SK-N-SH (cell line): ENCODE measurements around the gene UNC50. TPM values are rescaled to one million over a fixed set of nuclear protein-coding genes. Genes with fewer than 3 reads are reported as not detected.

Experiments
- CTCF ChIA-PET: fragments of 300-600, 350-600 bp; formaldehyde crosslinking; extraction: SDS; loops from one replicate; lab custom pipeline; 2021; lab: Yijun Ruan, JAX
- POLR2A ChIA-PET: fragments of 350-600 bp; sonication (Branson Sonifier 250); formaldehyde crosslinking; extraction: SDS; loops from one replicate; lab custom pipeline; 2020; ENCODE audit warnings: antibody characterized with exemption, inconsistent platforms; lab: Yijun Ruan, JAX
- DNase-seq: peaks from one replicate; pipeline ENCODE4 v3.0.0; 2012
- H2AFZ ChIP-seq: fragments of 200-600 bp; sonication (generic); 2 replicates; pipeline ENCODE4 v1.8.1; 2016; ENCODE audit warnings: antibody characterized with exemption, mild to moderate bottlenecking, low read depth
- H3F3A ChIP-seq: fragments of 200-600 bp; sonication (generic); replicated peaks from 2 replicates; pipeline ENCODE3; 2016; ENCODE audit warnings: antibody characterized with exemption, mild to moderate bottlenecking; ENCODE audit not compliant: insufficient read depth
- H3K27ac ChIP-seq, 2 experiments: fragments of 200-500 bp in 1 of 2; fragments of 200-600 bp in 1 of 2; sonication (Bioruptor generic) in 1 of 2; sonication (generic), shearing (Covaris generic) in 1 of 2; 2 replicates each; pipeline versions ENCODE4 v1.5.1 to v1.6.1; 2014 to 2016; ENCODE audit warnings: low read depth in 2 of 2, inconsistent platforms in 1 of 2, low read length in 1 of 2, mild to moderate bottlenecking in 1 of 2, mixed read lengths in 1 of 2
- H3K27me3 ChIP-seq: fragments of 200-600 bp; sonication (generic), shearing (Covaris generic); 2 replicates; pipeline ENCODE4 v1.6.1; 2016; ENCODE audit warnings: mixed run types; ENCODE audit not compliant: insufficient read depth
- H3K36me3 ChIP-seq, 2 experiments: fragments of 200-500 bp in 1 of 2; fragments of 200-600 bp in 1 of 2; sonication (Bioruptor generic) in 1 of 2; sonication (generic) in 1 of 2; replicated peaks in 1 of 2; 2 replicates each; pipeline versions ENCODE3 to v1.5.1; 2014 to 2016; ENCODE audit warnings: low read length in 1 of 2, mild to moderate bottlenecking in 1 of 2; ENCODE audit not compliant: insufficient read depth in 2 of 2, control insufficient read depth in 1 of 2
- H3K4me1 ChIP-seq, 2 experiments: fragments of 200-500 bp in 1 of 2; fragments of 200-600 bp in 1 of 2; sonication (Bioruptor generic) in 1 of 2; sonication (generic), shearing (Covaris generic) in 1 of 2; 2 replicates each; pipeline versions ENCODE4 v1.5.1 to v1.6.1; 2014 to 2016; ENCODE audit warnings: low read depth in 1 of 2, low read length in 1 of 2, mixed run types in 1 of 2; ENCODE audit not compliant: insufficient read depth in 2 of 2, control insufficient read depth in 1 of 2
- H3K4me2 ChIP-seq: fragments of 200-600 bp; sonication (generic), shearing (Covaris generic); 2 replicates; pipeline ENCODE4 v1.6.1; 2017; ENCODE audit warnings: mixed run types
- H3K4me3 ChIP-seq, 2 experiments: fragments of 200-500 bp in 1 of 2; fragments of 200-600 bp in 1 of 2; sonication (Bioruptor generic) in 1 of 2; sonication (generic), shearing (Covaris generic) in 1 of 2; 2 replicates each; pipeline versions ENCODE4 v1.5.1 to v1.8.1; 2014 to 2016; ENCODE audit warnings: low read depth in 2 of 2, inconsistent platforms in 1 of 2, low read length in 1 of 2, mild to moderate bottlenecking in 1 of 2, mixed read lengths in 1 of 2, moderate library complexity in 1 of 2
- H3K79me2 ChIP-seq: fragments of 200-600 bp; sonication (generic); 2 replicates; pipeline ENCODE4 v1.8.1; 2017; ENCODE audit warnings: mild to moderate bottlenecking; ENCODE audit not compliant: insufficient read depth
- H3K9ac ChIP-seq: fragments of 200-600 bp; sonication (generic); 2 replicates; pipeline ENCODE4 v1.6.1; 2017; ENCODE audit warnings: mixed run types
- H3K9me2 ChIP-seq: fragments of 200-600 bp; sonication (generic); 2 replicates; pipeline ENCODE4 v1.6.1; 2017; ENCODE audit warnings: mixed run types
- H3K9me3 ChIP-seq: fragments of 200-600 bp; sonication (generic); 2 replicates; pipeline ENCODE4 v1.6.1; 2017; ENCODE audit warnings: mixed run types, mild to moderate bottlenecking, moderate library complexity
- H4K20me1 ChIP-seq: fragments of 200-600 bp; sonication (generic); 2 replicates; pipeline ENCODE4 v1.6.1; 2017; ENCODE audit warnings: mild to moderate bottlenecking, mixed run types; ENCODE audit not compliant: insufficient read depth
- CHD2 ChIP-seq: fragments of 150-350 bp; IDR thresholded peaks from 2 replicates; pipeline ENCODE4 v1.6.1; 2018; ENCODE audit warnings: low read length; ENCODE audit not compliant: partially characterized antibody
- ELF1 ChIP-seq: IDR thresholded peaks from 2 replicates; pipeline ENCODE4 v1.4.0; 2012
- FOSL2 ChIP-seq: IDR thresholded peaks from 2 replicates; pipeline ENCODE4 v1.4.0; 2012; ENCODE audit warnings: low read depth, mild to moderate bottlenecking, moderate library complexity, borderline replicate concordance
- FOXM1 ChIP-seq: IDR thresholded peaks from 2 replicates; pipeline ENCODE4 v1.4.0; 2012; ENCODE audit warnings: low read depth, mild to moderate bottlenecking
- GABPA ChIP-seq: IDR thresholded peaks from 2 replicates; pipeline ENCODE4 v1.4.0; 2012; ENCODE audit warnings: low read depth, mild to moderate bottlenecking
- GATA2 ChIP-seq: sonication (generic); formaldehyde crosslinking; IDR thresholded peaks from 2 replicates; pipeline ENCODE4 v1.5.0; 2020; ENCODE audit warnings: mild to moderate bottlenecking, missing genetic modification reagents
- IRF3 ChIP-seq: fragments of 150-350 bp; IDR thresholded peaks from 2 replicates; pipeline ENCODE4 v1.6.1; 2016; ENCODE audit warnings: mild to moderate bottlenecking, low read depth, low read length
- MEF2A ChIP-seq: IDR thresholded peaks from 2 replicates; pipeline ENCODE4 v1.4.0; 2012; ENCODE audit warnings: low read depth, borderline replicate concordance
- MXI1 ChIP-seq: IDR thresholded peaks from 2 replicates; pipeline ENCODE4 v1.6.1; 2012; ENCODE audit warnings: mild to moderate bottlenecking, low read depth, low read length, improper control_type of control experiment
- NRF1 ChIP-seq: IDR thresholded peaks from 2 replicates; pipeline ENCODE4 v1.6.1; 2012; ENCODE audit warnings: low read depth, mild to moderate bottlenecking, low read length
- POLR2AphosphoS5 ChIP-seq: IDR thresholded peaks from 2 replicates; pipeline ENCODE4 v1.6.1; 2012; ENCODE audit warnings: low read depth, low read length
- RCOR1 ChIP-seq: fragments of 150-350 bp; IDR thresholded peaks from 2 replicates; pipeline ENCODE4 v1.6.1; 2017; ENCODE audit warnings: antibody characterized with exemption, low read length
- RFX5 ChIP-seq: IDR thresholded peaks from 2 replicates; pipeline ENCODE4 v1.6.1; 2012; ENCODE audit warnings: mild to moderate bottlenecking, improper control_type of control experiment, low read length
- RXRA ChIP-seq: IDR thresholded peaks from 2 replicates; pipeline ENCODE4 v1.4.0; 2012; ENCODE audit warnings: low read depth, mild to moderate bottlenecking, borderline replicate concordance
- TCF12 ChIP-seq: IDR thresholded peaks from 2 replicates; pipeline ENCODE4 v1.4.0; 2012
- TEAD4 ChIP-seq: IDR thresholded peaks from 2 replicates; pipeline ENCODE4 v1.4.0; 2012; ENCODE audit warnings: mild to moderate bottlenecking, borderline replicate concordance; ENCODE audit not compliant: insufficient read depth
- YY1 ChIP-seq: IDR thresholded peaks from 2 replicates; pipeline ENCODE4 v1.4.0; 2012; ENCODE audit warnings: low read depth, mild to moderate bottlenecking
- WGBS: methylation state at CpG from one replicate; pipeline ENCODE4 v1.1.6; 2017; ENCODE audit warnings: low lambda C conversion rate; 5-methylcytosine and 5-hydroxymethylcytosine counted together
- polyA plus RNA-seq, 3 experiments: library from polyadenylated mRNA; depleted of rRNA; stranded (reverse); fragments of >200 nt; gene quantifications; 2 replicates each; pipeline ENCODE4 v1.2.3, GENCODE V29; 2012
- TF ChIP-seq, protein P1 (sequence below): fragments of 200-600 bp; sonication (generic); IDR thresholded peaks from 2 replicates; pipeline ENCODE4 v1.6.1; 2017; ENCODE audit warnings: antibody characterized with exemption, mild to moderate bottlenecking, moderate library complexity
- TF ChIP-seq, protein P2 (sequence below): IDR thresholded peaks from 2 replicates; pipeline ENCODE4; 2012
- TF ChIP-seq, protein P3 (sequence below): IDR thresholded peaks from 2 replicates; pipeline ENCODE4 v1.6.1; 2012; ENCODE audit warnings: mild to moderate bottlenecking, low read depth, low read length, moderate library complexity
- TF ChIP-seq, protein P4 (sequence below): IDR thresholded peaks from 2 replicates; pipeline ENCODE4 v1.4.0; 2012; ENCODE audit warnings: low read depth

The UNC50 gene
- polyA plus RNA-seq, 1 of the 3 experiments (the other 2 are of a cell fraction), result 46.9 TPM

DNA sequence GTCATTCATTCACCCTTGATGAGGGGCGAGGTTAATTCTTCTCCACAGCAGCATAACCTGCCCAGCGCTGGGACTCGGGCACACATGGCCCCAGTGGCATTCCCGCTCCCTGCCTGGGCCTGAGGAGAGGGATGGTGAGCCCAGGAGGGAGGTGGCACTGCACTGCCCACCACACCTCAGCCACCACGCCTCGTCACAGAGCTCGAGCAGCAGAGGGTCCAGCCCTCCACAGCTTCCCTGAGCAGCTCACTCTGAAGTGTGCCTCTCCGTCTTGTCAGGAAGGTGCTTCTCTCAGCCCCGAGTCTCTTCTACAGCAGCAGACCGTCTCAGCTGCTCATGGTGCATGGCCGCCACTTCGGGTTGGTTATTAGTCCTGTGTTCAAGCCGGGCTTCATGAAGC lies 35.0 kb upstream of the UNC50 start:
- H3K27ac ChIP-seq, result no peak overlapping the region
- TF ChIP-seq MEF2A, result no peak
- TF ChIP-seq, protein P1, sequence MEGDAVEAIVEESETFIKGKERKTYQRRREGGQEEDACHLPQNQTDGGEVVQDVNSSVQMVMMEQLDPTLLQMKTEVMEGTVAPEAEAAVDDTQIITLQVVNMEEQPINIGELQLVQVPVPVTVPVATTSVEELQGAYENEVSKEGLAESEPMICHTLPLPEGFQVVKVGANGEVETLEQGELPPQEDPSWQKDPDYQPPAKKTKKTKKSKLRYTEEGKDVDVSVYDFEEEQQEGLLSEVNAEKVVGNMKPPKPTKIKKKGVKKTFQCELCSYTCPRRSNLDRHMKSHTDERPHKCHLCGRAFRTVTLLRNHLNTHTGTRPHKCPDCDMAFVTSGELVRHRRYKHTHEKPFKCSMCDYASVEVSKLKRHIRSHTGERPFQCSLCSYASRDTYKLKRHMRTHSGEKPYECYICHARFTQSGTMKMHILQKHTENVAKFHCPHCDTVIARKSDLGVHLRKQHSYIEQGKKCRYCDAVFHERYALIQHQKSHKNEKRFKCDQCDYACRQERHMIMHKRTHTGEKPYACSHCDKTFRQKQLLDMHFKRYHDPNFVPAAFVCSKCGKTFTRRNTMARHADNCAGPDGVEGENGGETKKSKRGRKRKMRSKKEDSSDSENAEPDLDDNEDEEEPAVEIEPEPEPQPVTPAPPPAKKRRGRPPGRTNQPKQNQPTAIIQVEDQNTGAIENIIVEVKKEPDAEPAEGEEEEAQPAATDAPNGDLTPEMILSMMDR, result no peak
- H4K20me1 ChIP-seq, result no peaks in the 10 kb centered on the region
- H3K27me3 ChIP-seq, result no peaks in the 10 kb centered on the region
- H3K4me3 ChIP-seq, result no peak overlapping the region
- peaks cover 0 to 2% of the 10 kb centered on the region in 2 experiments; a peak in 1 of 4 replicates for H3K4me1 ChIP-seq
- no peak for DNase-seq
- H3K79me2 ChIP-seq, result no peaks in the 10 kb centered on the region
- WGBS, result 96% methylated on average over 8 of the region's 13 CpGs
- no peaks in the 10 kb centered on the region for H3K9me2 ChIP-seq
- CTCF ChIA-PET, result interaction anchor here (0.7 kb wide), 1 partner anchor 14 kb away, joined by 3 read pairs; no protein-coding TSS in a partner anchor
- H3F3A ChIP-seq, result no peaks in the 10 kb centered on the region
- H3K36me3 ChIP-seq, result peaks cover 0 to 33% of the 10 kb centered on the region in 2 experiments
- H2AFZ ChIP-seq, result no peak overlapping the region
- H3K4me2 ChIP-seq, result no peak overlapping the region
- H3K9ac ChIP-seq, result no peak overlapping the region
- POLR2A ChIA-PET, result no interaction called here
- H3K9me3 ChIP-seq, result no peaks in the 10 kb centered on the region

GRCh38 chr2:98576666-98577312 lies 31.6 kb upstream of the UNC50 start:
- Histone ChIP-seq H2AFZ (no peak overlapping the region), H3K9me3 (no peaks in the 10 kb centered on the region), H3K36me3 (peaks cover 0 to 30% of the 10 kb centered on the region in 2 experiments), H3K27me3 (no peaks in the 10 kb centered on the region), H3K4me2 (no peak overlapping the region), H4K20me1 (no peaks in the 10 kb centered on the region), H3K4me1 (peaks cover 0 to 2% of the 10 kb centered on the region in 2 experiments; a peak in 1 of 4 replicates), H3K9me2 (no peaks in the 10 kb centered on the region), H3F3A (peaks cover 3% of the 10 kb centered on the region), H3K4me3 (no peak overlapping the region), H3K79me2 (no peaks in the 10 kb centered on the region), H3K9ac (no peak overlapping the region), H3K27ac (no peak overlapping the region; a peak in 1 of 4 replicates)
- no peak for DNase-seq
- 87% methylated on average over 12 of the region's 22 CpGs for WGBS
- ChIA-PET POLR2A (no interaction called here), CTCF (interaction anchor here (0.6 to 2.2 kb wide), 7 partner anchors 8 to 165 kb away, joined by 3 to 9 read pairs (median 4); partner anchors contain the start of genes COA5 and UNC50)
- TF ChIP-seq RFX5 (no peak), POLR2AphosphoS5 (no peak), ELF1 (no peak), GATA2 (no peak), MXI1 (no peak), RXRA (no peak), RCOR1 (no peak), CHD2 (no peak), TCF12 (no peak), IRF3 (no peak), FOSL2 (no peak), NRF1 (no peak), TEAD4 (no peak), FOXM1 (no peak), YY1 (no peak), GABPA (no peak)
- TF ChIP-seq, protein P2, sequence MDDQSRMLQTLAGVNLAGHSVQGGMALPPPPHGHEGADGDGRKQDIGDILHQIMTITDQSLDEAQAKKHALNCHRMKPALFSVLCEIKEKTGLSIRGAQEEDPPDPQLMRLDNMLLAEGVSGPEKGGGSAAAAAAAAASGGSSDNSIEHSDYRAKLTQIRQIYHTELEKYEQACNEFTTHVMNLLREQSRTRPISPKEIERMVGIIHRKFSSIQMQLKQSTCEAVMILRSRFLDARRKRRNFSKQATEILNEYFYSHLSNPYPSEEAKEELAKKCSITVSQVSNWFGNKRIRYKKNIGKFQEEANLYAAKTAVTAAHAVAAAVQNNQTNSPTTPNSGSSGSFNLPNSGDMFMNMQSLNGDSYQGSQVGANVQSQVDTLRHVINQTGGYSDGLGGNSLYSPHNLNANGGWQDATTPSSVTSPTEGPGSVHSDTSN, result no peak
- TF ChIP-seq, protein P3, sequence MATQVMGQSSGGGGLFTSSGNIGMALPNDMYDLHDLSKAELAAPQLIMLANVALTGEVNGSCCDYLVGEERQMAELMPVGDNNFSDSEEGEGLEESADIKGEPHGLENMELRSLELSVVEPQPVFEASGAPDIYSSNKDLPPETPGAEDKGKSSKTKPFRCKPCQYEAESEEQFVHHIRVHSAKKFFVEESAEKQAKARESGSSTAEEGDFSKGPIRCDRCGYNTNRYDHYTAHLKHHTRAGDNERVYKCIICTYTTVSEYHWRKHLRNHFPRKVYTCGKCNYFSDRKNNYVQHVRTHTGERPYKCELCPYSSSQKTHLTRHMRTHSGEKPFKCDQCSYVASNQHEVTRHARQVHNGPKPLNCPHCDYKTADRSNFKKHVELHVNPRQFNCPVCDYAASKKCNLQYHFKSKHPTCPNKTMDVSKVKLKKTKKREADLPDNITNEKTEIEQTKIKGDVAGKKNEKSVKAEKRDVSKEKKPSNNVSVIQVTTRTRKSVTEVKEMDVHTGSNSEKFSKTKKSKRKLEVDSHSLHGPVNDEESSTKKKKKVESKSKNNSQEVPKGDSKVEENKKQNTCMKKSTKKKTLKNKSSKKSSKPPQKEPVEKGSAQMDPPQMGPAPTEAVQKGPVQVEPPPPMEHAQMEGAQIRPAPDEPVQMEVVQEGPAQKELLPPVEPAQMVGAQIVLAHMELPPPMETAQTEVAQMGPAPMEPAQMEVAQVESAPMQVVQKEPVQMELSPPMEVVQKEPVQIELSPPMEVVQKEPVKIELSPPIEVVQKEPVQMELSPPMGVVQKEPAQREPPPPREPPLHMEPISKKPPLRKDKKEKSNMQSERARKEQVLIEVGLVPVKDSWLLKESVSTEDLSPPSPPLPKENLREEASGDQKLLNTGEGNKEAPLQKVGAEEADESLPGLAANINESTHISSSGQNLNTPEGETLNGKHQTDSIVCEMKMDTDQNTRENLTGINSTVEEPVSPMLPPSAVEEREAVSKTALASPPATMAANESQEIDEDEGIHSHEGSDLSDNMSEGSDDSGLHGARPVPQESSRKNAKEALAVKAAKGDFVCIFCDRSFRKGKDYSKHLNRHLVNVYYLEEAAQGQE, result no peak
- TF ChIP-seq, protein P4, sequence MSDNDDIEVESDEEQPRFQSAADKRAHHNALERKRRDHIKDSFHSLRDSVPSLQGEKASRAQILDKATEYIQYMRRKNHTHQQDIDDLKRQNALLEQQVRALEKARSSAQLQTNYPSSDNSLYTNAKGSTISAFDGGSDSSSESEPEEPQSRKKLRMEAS, result no peak
